K562 (cell line): ENCODE measurements around the gene SUFU. TPM values are rescaled to one million over a fixed set of nuclear protein-coding genes. Genes with fewer than 3 reads are reported as not detected.

Experiments used
- CHAMP1 ChIP-seq: fragments of 450-650 bp; IDR thresholded peaks from 2 replicates; pipeline ENCODE4 v1.6.1; 2016; ENCODE audit warnings: mild to moderate bottlenecking
- CXXC5 ChIP-seq: fragments of 250-450 bp; sonication (Bioruptor Pico); IDR thresholded peaks from 2 replicates; pipeline ENCODE4 v1.8.0; 2022; ENCODE audit warnings: inconsistent platforms, mild to moderate bottlenecking, moderate library complexity
- EP400 ChIP-seq: fragments of 450-650 bp; IDR thresholded peaks from 2 replicates; pipeline ENCODE4 v1.6.1; 2017; ENCODE audit warnings: antibody characterized with exemption, mild to moderate bottlenecking, moderate library complexity
- KDM5B ChIP-seq: fragments of 200-600 bp; sonication (generic); IDR thresholded peaks from 2 replicates; pipeline ENCODE4 v1.6.1; 2012; ENCODE audit warnings: low read depth, mild to moderate bottlenecking, moderate library complexity, low read length, control low read depth, inconsistent platforms; ENCODE audit not compliant: insufficient replicate concordance
- L3MBTL2 ChIP-seq: fragments of 450-650 bp; IDR thresholded peaks from 2 replicates; pipeline ENCODE4 v1.6.1; 2016; ENCODE audit warnings: mild to moderate bottlenecking, moderate library complexity
- NBN ChIP-seq: fragments of 450-650 bp; IDR thresholded peaks from 2 replicates; pipeline ENCODE4 v1.6.1; 2016; ENCODE audit warnings: low read depth, mild to moderate bottlenecking
- POLR2AphosphoS5 ChIP-seq: IDR thresholded peaks from 2 replicates; pipeline ENCODE4 v1.6.1; 2011; ENCODE audit warnings: mild to moderate bottlenecking, low read depth, low read length, moderate library complexity; ENCODE audit not compliant: control insufficient read depth, insufficient read depth
- RB1 ChIP-seq: fragments of 450-650 bp; IDR thresholded peaks from 2 replicates; pipeline ENCODE4 v1.6.1; 2017; ENCODE audit warnings: low read depth, mild to moderate bottlenecking
- RBFOX2 ChIP-seq: fragments of 200-400 bp; formaldehyde crosslinking; IDR thresholded peaks from 2 replicates; pipeline ENCODE4 v1.6.1; 2017; ENCODE audit warnings: low read depth, mild to moderate bottlenecking, low read length, moderate library complexity
- SMARCE1 ChIP-seq: fragments of 450-650 bp; IDR thresholded peaks from 2 replicates; pipeline ENCODE4 v1.7.1; 2016; ENCODE audit warnings: mild to moderate bottlenecking
- SNAPC5 ChIP-seq: fragments of 250-450 bp; sonication (Bioruptor Pico); IDR thresholded peaks from 2 replicates; pipeline ENCODE4 v1.8.0; 2021; ENCODE audit warnings: moderate library complexity, mild to moderate bottlenecking, inconsistent platforms
- SRF ChIP-seq, 2 experiments: fragments of 250-450, 450-650 bp in 1 of 2; sonication (Bioruptor Pico) in 1 of 2; sonication (generic) in 1 of 2; formaldehyde crosslinking; IDR thresholded peaks; 2 replicates each; pipeline versions ENCODE4 v1.5.0 to v1.5.1; 2020 to 2022; ENCODE audit warnings: mild to moderate bottlenecking in 1 of 2, missing genetic modification reagents in 1 of 2
- TFAP4 ChIP-seq: sonication (generic); formaldehyde crosslinking; IDR thresholded peaks from 2 replicates; pipeline ENCODE4 v1.8.0; 2022; ENCODE audit warnings: missing genetic modification reagents, mild to moderate bottlenecking, moderate library complexity, borderline replicate concordance
- VEZF1 ChIP-seq: fragments of 200-800 bp; sonication (Bioruptor generic); IDR thresholded peaks from 2 replicates; pipeline ENCODE4 v1.6.1; 2017; ENCODE audit warnings: missing genetic modification characterization, missing compliant biosample characterization
- ZNF217 ChIP-seq: sonication (generic); formaldehyde crosslinking; IDR thresholded peaks from 2 replicates; pipeline ENCODE4 v1.8.0; 2022; ENCODE audit warnings: mild to moderate bottlenecking, missing genetic modification reagents
- ZNF408 ChIP-seq: fragments of 250-450 bp; sonication (Bioruptor Pico); IDR thresholded peaks from 2 replicates; pipeline ENCODE4 v1.4.0; 2020; ENCODE audit warnings: low read depth, mild to moderate bottlenecking, moderate library complexity
- ZNF609 ChIP-seq: sonication (generic); formaldehyde crosslinking; IDR thresholded peaks from 2 replicates; pipeline ENCODE4 v1.8.1; 2023; ENCODE audit warnings: missing genetic modification reagents, mild to moderate bottlenecking, borderline replicate concordance
- polyA plus RNA-seq, 8 experiments: library from polyadenylated mRNA; depleted of rRNA in 4 of 8; stranded (reverse) in 5 of 8; unstranded in 3 of 8; fragments of >200 nt; fragmentation: Nextera tagmentation in 2 of 8; fragmentation: Illumina TruSeq in 1 of 8; extraction: Ambion mirVana in 2 of 8; extraction: Trizol in 1 of 8; gene quantifications; 2 replicates each; pipeline versions ENCODE4 v1.2.1 to v1.2.3, GENCODE V29; 2011 to 2014; ENCODE audit warnings: inconsistent platforms in 1 of 8, missing spikeins in 1 of 8
- total RNA-seq, 7 experiments: library from RNA; depleted of rRNA in 6 of 7; stranded (reverse); fragments of >200 nt in 6 of 7; fragmentation: Illumina TruSeq in 2 of 7; extraction: Trizol in 2 of 7; gene quantifications; 2 replicates each; pipeline versions ENCODE4 v1.2.1 to v1.2.3, GENCODE V29; 2011 to 2021; ENCODE audit warnings: low replicate concordance in 1 of 7

The SUFU gene
- total and polyA plus RNA-seq, 9 of the 15 experiments (the other 6 are each of a cell fraction or from before 2014, with no cell fraction given) = 0.59 to 6.3 (median 0.82) TPM

GRCh38 chr10:102645741-102646609 is 142.2 kb downstream of the SUFU start (continued):
- TF ChIP-seq ZNF609 (CRISPR knock-in tag) (no peak), POLR2AphosphoS5 (peak; percentile 67), TFAP4 (CRISPR knock-in tag) (peak; percentile 96), NBN (0 out of 2 replicates have a peak, but pooled peaks have one; percentile 30), EP400 (peak; percentile 65), ZNF408 (CRISPR knock-in tag) (no peak), CXXC5 (CRISPR knock-in tag) (peak; percentile 50), CHAMP1 (no peak), VEZF1 (peak; percentile 91), SRF (CRISPR knock-in tag; IDR thresholded peaks at IDR 0.05) (peak in 1 of 2 experiments; percentile 23; a peak in 1 of 4 replicates), L3MBTL2 (no peak), ZNF217 (no peak), KDM5B (peak; percentile 89), RB1 (peak; percentile 20; the same call in 1 of the 2 replicates), SMARCE1 (peak; percentile 74), SNAPC5 (CRISPR knock-in tag) (no peak), RBFOX2 (peak; percentile 83)
